ENCODE data around the gene DOK6. TPM values are rescaled to one million over a fixed set of nuclear protein-coding genes. Genes with fewer than 3 reads are reported as not detected.
"Not testable (repeated sequence)": the region's sequence is repeated elsewhere in the genome, so short reads cannot be mapped to it uniquely, and the experiment has no call there.

DOK6 gene
- total and polyA plus RNA-seq, 8 donors: 0.15 to 1.3 (median 0.33) TPM

DNA sequence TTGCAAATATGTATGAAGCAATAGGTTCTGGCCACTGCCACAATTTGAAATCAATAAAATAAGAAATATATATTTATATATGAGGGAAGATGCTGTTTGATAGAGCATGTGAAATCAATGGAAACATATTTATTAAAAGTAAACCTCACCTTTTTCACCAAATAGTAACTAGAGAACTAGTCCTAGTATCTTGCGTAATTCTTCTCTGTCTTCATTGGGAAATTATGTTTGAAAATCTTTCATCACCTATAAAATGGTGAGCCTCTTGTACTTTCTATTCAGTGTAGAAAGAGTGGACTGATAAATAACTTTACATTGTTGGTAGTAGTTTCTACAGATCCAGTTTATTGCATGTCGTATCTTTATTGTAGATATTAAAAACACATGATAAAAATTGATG, 444.0 kb downstream of the DOK6 start:
- Histone ChIP-seq H3K27me3 (no peaks in the 10 kb centered on the region), H3K4me3 (no peak overlapping the region), H3K9me3 (no peaks in the 10 kb centered on the region), H3K4me1 (no peaks in the 10 kb centered on the region), H3K36me3 (no peaks in the 10 kb centered on the region), H3K27ac (no peak overlapping the region)
- TF ChIP-seq, protein P1, sequence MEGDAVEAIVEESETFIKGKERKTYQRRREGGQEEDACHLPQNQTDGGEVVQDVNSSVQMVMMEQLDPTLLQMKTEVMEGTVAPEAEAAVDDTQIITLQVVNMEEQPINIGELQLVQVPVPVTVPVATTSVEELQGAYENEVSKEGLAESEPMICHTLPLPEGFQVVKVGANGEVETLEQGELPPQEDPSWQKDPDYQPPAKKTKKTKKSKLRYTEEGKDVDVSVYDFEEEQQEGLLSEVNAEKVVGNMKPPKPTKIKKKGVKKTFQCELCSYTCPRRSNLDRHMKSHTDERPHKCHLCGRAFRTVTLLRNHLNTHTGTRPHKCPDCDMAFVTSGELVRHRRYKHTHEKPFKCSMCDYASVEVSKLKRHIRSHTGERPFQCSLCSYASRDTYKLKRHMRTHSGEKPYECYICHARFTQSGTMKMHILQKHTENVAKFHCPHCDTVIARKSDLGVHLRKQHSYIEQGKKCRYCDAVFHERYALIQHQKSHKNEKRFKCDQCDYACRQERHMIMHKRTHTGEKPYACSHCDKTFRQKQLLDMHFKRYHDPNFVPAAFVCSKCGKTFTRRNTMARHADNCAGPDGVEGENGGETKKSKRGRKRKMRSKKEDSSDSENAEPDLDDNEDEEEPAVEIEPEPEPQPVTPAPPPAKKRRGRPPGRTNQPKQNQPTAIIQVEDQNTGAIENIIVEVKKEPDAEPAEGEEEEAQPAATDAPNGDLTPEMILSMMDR (IDR thresholded peaks at IDR 0.05): no peak
- intact Hi-C loops (cut with DNase I): no loop called here
- ATAC-seq (no peak), FAIRE-seq (no peak), DNase-seq (no peak)
- WGBS, 2 donors: 74 to 84% methylated on average over 2 of the region's 2 CpGs

DNA sequence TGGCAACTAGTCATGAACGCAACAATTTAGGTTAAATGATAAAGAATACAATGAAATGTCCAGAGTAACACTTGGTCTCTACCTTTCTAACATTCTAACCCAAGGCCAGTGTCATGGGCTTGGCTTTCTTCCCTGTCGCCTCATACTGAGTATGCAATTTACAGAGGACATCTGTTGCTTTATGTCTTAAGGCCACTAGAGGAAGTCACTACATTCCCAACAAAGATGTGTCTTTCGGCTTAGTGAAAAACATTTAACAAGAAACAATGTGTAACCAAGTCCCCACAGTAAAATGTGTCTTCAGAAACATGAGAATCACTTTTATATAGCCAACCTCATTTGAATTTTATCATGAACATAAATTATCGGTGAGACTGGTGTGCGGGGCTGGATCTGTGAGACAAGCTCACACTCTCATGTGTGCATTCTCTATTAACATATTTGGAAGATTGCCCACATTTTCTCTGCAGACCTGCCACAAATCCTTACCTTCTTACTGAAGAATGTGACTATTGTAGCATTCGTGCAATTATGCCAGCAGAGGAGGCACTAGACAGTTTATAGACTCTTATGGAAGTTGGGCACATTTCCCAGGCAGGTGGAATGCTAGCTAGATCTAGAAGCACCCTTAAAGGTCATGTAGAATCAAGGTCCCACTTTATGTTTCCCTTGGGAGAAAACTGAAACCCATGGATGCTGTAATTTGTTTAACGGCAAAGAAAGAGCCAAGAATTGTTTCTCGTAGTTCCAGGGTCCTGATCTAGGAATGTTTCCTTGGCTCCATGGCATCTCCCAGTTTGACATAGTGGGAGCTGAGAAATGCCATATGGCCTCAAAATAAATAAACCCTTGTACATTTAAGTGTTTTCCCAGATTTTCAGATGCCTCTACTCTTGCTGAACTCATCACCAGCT, 445.2 kb downstream of the DOK6 start:
- Histone ChIP-seq H3K4me1 (no peaks in the 10 kb centered on the region), H3K27ac (no peak overlapping the region), H3K9me3 (no peaks in the 10 kb centered on the region), H3K36me3 (no peaks in the 10 kb centered on the region), H3K27me3 (no peaks in the 10 kb centered on the region), H3K4me3 (no peak overlapping the region)
- DNase-seq: no peak
- no peak for FAIRE-seq
- TF ChIP-seq, protein P1 (IDR thresholded peaks at IDR 0.05): no peak
- 55 to 62% methylated on average over 8 of the region's 8 CpGs for WGBS, 2 donors
- intact Hi-C loops (cut with DNase I): no loop called here
- peak in 1 of 4 donors; percentile 35 for ATAC-seq

DNA sequence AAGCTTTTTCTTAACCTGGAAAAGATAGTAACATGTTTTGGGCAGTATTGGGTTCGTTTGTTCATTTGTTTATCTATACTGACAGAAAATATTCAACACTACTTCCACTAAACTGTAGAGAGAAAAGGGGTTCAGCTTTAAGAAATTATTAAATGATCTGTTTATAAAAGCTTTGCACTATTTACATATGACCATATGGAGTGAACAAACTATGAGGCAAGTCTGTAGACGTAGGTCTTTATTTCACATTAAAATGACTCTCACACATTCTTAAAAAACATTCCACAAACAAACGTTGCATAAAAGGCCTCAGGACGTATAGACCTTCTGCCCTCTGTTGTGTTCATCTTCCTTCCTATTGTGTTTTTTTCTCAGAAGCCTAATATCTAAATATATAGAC, 452.4 kb downstream of the DOK6 start:
- Histone ChIP-seq H3K36me3 (no peaks in the 10 kb centered on the region), H3K27ac (no peak overlapping the region), H3K4me3 (no peak overlapping the region), H3K9me3 (no peaks in the 10 kb centered on the region), H3K4me1 (no peaks in the 10 kb centered on the region), H3K27me3 (no peaks in the 10 kb centered on the region)
- no peak for DNase-seq
- intact Hi-C loops (cut with DNase I): no loop called here
- ATAC-seq: no peak
- no peak for FAIRE-seq
- WGBS, 2 donors: 69 to 70% methylated on average over 4 of the region's 4 CpGs
- TF ChIP-seq, protein P1 (IDR thresholded peaks at IDR 0.05): no peak

DNA sequence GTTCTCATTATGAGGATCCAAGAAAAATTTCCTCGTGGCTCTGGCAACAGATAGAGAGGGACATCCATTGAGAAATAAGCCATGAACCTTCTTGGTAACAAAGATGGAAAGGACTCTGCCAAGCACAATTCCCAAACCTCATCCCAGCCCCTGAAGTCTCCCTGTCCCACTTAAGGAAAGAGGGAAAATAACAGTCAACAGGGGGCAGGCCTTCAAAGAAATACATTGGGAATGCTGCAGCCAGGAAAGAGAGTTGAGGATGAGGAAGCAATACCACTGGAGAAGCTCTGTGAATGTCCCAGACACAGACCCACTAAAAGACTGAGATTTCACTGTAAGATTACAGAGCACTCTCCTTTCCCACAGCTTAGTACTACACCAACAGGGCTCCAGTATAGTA, 453.8 kb downstream of the DOK6 start:
- 90 to 91% methylated on average over 1 of the region's 1 CpG for WGBS, 2 donors
- ATAC-seq: no peak
- intact Hi-C loops (cut with DNase I): no loop called here
- DNase-seq: no peak
- Histone ChIP-seq H3K4me1 (no peaks in the 10 kb centered on the region), H3K27me3 (no peaks in the 10 kb centered on the region), H3K27ac (no peak overlapping the region), H3K36me3 (no peaks in the 10 kb centered on the region), H3K9me3 (no peaks in the 10 kb centered on the region), H3K4me3 (no peak overlapping the region)
- FAIRE-seq: no peak
- TF ChIP-seq, protein P1 (IDR thresholded peaks at IDR 0.05): no peak

DNA sequence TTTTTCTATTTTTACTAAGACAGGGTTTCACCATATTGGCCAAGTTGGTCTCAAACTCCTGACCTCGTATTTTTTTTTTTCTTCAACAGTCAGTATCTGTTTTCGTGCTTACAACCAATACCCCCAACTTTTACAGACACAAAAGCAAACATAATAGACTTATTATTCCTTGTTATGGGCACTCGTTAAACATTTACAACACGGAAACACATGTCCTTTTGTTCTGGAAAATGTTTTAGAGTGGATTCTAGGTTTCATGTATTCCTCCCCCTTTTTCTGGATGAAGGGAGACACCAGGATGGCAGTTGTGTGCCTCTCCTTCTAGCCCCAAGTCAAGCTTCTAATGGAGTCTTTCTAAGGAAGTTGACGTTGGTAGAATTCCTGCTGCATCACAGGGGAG, 458.2 kb downstream of the DOK6 start:
- no peaks in the 10 kb centered on the region for H3K36me3 ChIP-seq
- H3K27me3 ChIP-seq: no peaks in the 10 kb centered on the region
- H3K4me1 ChIP-seq: no peaks in the 10 kb centered on the region
- H3K27ac ChIP-seq: no peak overlapping the region
- FAIRE-seq: no peak
- DNase-seq: no peak
- ATAC-seq: no peak
- WGBS, 2 donors: 64% methylated on average over 5 of the region's 5 CpGs
- intact Hi-C loops (cut with DNase I): no loop called here
- no peak overlapping the region for H3K4me3 ChIP-seq
- H3K9me3 ChIP-seq: no peaks in the 10 kb centered on the region
- TF ChIP-seq, protein P1 (IDR thresholded peaks at IDR 0.05): no peak

DNA sequence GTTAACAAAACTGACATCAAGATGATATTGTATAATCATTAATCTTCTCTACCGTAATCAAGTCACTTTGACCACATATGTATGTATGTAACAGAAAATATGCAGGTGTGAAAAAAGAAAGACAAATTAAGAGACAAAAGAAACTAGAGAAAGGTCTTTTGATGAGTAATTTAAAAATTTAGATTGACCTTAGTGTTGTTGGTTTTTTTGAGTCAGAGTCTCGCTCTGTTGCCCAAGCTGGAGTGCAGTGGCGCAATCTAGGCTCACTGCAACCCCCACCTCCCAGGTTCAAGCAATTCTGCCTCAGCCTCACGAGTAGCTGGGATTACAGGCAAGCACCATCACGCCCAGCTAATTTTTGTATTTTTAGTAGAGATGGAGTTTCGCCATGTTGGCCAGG, 464.1 kb downstream of the DOK6 start:
- WGBS, 2 donors: 89 to 95% methylated on average over 6 of the region's 6 CpGs
- H3K27me3 ChIP-seq; H3K4me1 ChIP-seq; ATAC-seq; H3K27ac ChIP-seq; intact Hi-C loops (cut with DNase I); DNase-seq; H3K4me3 ChIP-seq; H3K9me3 ChIP-seq; FAIRE-seq; H3K36me3 ChIP-seq: not testable (repeated sequence)
